HG03064 (cell line): ENCODE results near the gene MEGF8.
"Not testable (repeated sequence)": the region's sequence is repeated elsewhere in the genome, so short reads cannot be mapped to it uniquely, and the experiment has no call there.

Experiments
- ATAC-seq: cut with Tn5 transposase; IDR thresholded peaks from one replicate; pipeline ENCODE4 v1.9.1; 2021; ENCODE audit warnings: low read depth; ENCODE audit not compliant: unreplicated experiment

Gene MEGF8

DNA sequence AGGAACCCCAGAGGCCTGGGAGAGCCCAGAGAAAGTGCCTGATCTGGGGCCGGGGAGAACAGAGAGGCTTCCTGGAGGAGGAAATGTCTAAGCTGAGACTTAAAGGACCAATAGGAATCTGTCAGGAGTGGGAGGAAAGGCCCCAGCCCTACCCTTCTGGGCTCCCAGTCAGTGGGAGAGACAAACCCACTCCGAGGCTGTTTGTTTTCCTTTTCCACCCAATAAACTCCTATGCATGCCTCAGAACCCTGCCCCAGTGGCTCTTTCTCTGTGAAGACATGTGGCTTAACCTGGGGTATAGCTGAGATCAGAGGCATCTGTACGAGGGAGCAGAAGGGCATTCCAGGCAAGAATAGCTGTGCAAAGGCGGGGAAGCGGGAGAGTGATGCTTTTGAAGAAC lies 1.9 kb downstream of the MEGF8 start:
- ATAC-seq: no peak

DNA sequence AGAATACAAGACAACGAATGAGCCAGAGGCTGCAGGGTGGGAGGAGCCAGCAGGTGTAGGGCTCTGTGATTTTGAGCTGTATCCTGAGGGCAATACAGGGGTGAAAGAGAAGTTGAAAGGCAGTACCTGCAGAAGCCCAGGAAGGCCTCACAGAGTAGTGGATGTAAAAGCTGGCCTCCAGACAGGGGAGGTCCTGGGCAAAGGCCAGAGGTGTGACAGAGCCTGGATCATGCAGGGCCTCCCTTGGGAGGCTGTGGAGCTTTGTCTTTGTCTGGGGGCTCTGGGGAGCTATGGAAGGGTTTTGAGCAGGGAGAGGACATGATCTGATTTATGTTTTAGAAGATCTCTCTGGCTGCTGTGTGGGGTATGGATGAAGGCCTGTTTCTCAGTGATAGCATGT lies 2.7 kb downstream of the MEGF8 start:
- no peak for ATAC-seq

GRCh38 chr19:42328854-42329253 lies 3.4 kb downstream of the MEGF8 start:
- ATAC-seq: no peak

DNA sequence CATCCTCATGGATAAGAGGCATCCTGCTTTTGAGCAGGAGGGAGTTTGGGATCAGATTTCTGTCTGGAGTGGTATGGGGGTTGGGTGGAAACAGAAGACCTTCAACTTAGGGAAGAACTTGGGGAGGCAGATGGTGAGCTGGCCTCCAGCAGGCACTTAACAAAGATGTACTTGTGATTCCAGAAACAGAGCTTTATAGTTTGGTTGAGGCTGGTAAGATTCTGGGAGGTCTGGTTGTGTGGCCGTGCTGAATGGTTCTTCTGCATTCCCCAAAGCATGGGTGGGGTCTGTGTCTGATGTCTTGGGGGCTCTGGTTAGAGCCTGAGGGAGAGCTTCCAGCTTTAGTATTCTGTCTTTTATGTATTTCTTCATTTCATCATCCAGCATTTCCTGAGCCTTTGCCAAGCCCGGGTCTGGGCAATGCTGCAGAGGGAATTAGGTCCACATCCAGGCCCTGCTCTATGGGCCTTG lies 4.8 kb downstream of the MEGF8 start:
- no peak for ATAC-seq

- ATAC-seq: not testable (repeated sequence)
These were observed 5.9 kb downstream of the MEGF8 start for GRCh38 chr19:42331333-42331732.

DNA sequence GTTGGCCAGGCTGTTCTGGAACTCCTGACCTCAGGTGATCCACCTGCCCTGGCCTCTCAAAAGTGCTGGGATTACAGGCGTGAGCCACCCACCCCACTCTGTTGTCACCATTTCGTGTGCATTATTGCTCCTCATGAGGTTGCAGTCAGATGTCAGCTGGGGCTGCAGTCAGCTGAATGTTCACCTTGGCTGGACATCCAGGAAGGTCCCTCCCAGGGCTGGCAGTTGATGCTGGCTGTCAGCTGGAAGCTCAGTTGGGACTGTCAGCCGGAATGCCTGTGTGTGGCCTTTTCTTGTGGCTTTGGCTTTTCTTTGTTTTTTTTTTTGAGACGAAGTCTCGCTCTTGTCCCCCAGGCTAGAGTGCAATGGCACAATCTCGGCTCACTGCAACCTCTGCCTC lies 6.6 kb downstream of the MEGF8 start:
- no peak for ATAC-seq

- no peak for ATAC-seq
These were observed 7.6 kb downstream of the MEGF8 start for GRCh38 chr19:42333018-42333417.

DNA sequence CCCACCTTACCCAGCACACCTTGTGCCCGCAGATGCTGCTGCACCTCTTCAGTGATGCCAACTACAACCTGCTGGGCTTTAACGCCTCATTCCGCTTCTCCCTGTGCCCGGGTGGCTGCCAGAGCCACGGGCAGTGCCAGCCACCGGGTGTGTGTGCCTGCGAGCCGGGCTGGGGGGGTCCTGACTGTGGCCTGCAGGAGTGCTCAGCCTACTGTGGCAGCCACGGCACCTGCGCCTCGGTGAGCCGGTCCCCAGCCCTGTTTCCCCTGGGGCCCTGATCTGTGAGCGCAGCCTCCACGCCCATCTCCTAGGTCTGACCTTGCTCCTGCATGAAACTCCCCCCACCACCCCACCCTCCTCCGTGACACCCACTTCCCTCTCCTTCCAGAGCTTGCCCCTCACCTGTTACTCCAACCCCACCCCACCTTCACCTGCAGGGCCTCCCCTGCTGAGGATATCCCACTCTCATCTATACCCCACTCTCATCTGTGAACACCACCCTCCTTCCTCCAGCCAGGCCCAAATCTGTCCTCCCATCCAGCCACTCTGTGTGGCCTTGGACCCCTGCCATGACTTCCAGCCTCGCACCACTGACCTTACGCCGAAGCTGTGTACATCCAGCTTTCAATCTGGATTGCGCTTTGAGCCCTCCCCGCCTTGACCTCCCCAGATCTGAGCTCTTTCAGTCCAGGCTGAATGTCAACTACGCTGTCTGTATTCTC lies 8.7 kb downstream of the MEGF8 start:
- no peak for ATAC-seq

- no peak for ATAC-seq
These were observed 9.4 kb downstream of the MEGF8 start for GRCh38 chr19:42334697-42335373.

GRCh38 chr19:42335374-42335936 lies 10.0 kb downstream of the MEGF8 start:
- ATAC-seq: no peak

- ATAC-seq: no peak
These were observed 10.5 kb downstream of the MEGF8 start for GRCh38 chr19:42335971-42336370.

DNA sequence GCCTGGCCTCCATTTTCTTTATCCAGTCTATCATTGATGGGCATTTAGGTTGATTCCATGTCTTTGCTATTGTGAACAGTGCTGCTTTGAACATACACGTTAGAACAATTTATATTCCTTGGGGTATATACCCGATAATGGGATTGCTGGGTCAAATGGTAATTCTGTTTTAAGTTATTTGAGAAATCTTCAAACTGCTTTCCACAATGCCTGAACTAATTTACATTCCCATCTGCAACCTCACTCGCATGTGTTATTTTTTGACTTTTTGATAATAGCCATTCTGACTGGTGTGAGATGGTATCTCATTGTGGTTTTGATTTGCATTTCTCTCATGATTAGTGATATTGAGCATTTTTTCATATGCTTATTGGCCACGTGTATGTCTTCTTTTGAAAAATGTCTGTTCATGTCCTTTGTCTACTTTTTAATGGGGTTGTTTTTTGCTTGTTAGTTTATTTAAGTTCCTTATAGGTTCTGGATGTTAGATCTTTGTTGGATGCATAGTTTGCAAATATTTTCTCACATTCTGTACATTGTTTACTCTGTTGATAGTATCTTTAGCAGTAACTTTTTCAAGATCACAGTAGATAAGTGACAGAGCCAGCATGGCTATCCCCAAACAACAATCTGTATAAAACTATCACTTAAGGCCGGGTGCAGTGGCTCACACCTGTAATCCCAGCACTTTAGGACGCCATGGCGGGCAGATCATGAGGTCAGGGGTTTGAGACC lies 13.9 kb downstream of the MEGF8 start:
- ATAC-seq: not testable (repeated sequence)

GRCh38 chr19:42339922-42340321 lies 14.5 kb downstream of the MEGF8 start:
- ATAC-seq: not testable (repeated sequence)

GRCh38 chr19:42343344-42344110 lies 18.1 kb downstream of the MEGF8 start:
- ATAC-seq: no peak

DNA sequence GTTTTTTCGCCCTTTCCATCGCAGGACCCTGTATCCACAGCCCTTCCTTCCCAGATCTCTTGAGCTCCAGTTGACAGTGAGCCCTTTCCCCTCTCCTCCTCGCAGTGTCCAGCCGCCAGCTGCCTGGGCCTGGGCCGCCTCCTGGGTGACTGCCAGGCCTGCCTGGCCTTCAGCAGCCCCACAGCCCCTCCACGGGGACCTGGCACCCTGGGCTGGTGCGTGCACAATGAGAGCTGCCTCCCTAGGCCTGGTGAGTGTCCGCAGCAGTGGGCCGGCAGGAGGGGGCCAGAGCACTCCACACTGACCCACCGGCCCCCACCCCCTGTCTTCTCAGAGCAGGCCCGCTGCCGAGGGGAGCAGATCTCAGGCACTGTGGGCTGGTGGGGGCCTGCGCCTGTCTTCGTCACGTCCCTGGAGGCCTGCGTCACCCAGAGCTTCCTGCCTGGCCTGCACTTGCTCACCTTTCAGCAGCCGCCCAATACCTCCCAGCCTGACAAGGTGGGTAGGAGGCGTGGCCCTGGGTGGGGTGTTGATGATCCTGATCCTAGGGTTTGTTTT lies 19.0 kb downstream of the MEGF8 start:
- ATAC-seq: no peak

- no peak for ATAC-seq
These were observed 19.9 kb downstream of the MEGF8 start for GRCh38 chr19:42345191-42345812.

DNA sequence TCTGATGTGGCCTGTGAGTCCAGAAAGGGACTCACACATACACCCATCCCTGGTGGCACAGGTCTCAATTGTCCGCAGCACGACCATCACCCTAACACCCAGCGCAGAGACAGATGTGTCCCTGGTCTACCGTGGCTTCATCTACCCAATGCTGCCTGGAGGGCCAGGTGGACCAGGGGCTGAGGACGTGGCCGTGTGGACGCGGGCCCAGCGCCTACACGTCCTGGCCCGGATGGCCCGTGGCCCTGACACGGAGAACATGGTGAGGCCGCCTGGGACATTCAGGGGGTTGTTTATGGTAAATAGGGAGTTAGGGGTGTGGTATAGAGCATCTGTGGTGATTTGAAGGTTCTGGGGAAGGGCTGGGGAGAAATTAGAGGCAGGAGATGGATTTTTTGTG lies 22.8 kb downstream of the MEGF8 start:
- no peak for ATAC-seq

- ATAC-seq: no peak
These were observed 24.1 kb downstream of the MEGF8 start for GRCh38 chr19:42349378-42350107.

- ATAC-seq: no peak
These were observed 25.0 kb downstream of the MEGF8 start for GRCh38 chr19:42350417-42350816.
